Right renal pelvis (tissue), 4 donors: ENCODE measurements around the gene SORD. TPM values are rescaled to one million over a fixed set of nuclear protein-coding genes. Genes with fewer than 3 reads are reported as not detected.
"Not testable (repeated sequence)": the region's sequence is repeated elsewhere in the genome, so short reads cannot be mapped to it uniquely, and the experiment has no call there.

Source experiments
- DNase-seq, 4 donors: peaks; one replicate each; pipeline ENCODE4 v3.0.0-alpha.2; 2013; ENCODE audit warnings: low read depth in 4 of 4, low spot score in 3 of 4, missing footprints in 1 of 4
- polyA plus RNA-seq, 4 donors: library from polyadenylated mRNA; unstranded; fragments of 120-200 nt; gene quantifications; one replicate each; pipeline ENCODE4 v1.2.1, GENCODE V29; 2013; ENCODE audit not compliant: insufficient read length in 4 of 4

Gene SORD
- polyA plus RNA-seq, 4 donors: 22.1 to 47.5 (median 33.8) TPM

GRCh38 chr15:45093622-45094357 is 70.8 kb downstream of the SORD start:
- DNase-seq: no peak

GRCh38 chr15:45094358-45094730 is 71.3 kb downstream of the SORD start:
- no peak for DNase-seq

GRCh38 chr15:45095661-45096060 is 72.7 kb downstream of the SORD start:
- DNase-seq: no peak

- DNase-seq: no peak
Measured at GRCh38 chr15:45097466-45097865, 74.5 kb downstream of the SORD start.

- DNase-seq: no peak
Measured at GRCh38 chr15:45099549-45100165, 76.7 kb downstream of the SORD start.

GRCh38 chr15:45100884-45101625 is 78.1 kb downstream of the SORD start:
- no peak for DNase-seq

- DNase-seq: no peak
Measured at GRCh38 chr15:45101749-45102148, 78.8 kb downstream of the SORD start.

GRCh38 chr15:45102226-45102625 is 79.2 kb downstream of the SORD start:
- DNase-seq: no peak

GRCh38 chr15:45104170-45104569 is 81.2 kb downstream of the SORD start:
- not testable (repeated sequence) for DNase-seq

- DNase-seq: no peak
Measured at GRCh38 chr15:45105586-45105985, 82.6 kb downstream of the SORD start.

GRCh38 chr15:45106002-45106790 is 83.2 kb downstream of the SORD start:
- no peak for DNase-seq

- no peak for DNase-seq
Measured at GRCh38 chr15:45107941-45108630, 85.1 kb downstream of the SORD start.

GRCh38 chr15:45110256-45110820 is 87.3 kb downstream of the SORD start:
- no peak for DNase-seq

- DNase-seq: no peak
Measured at GRCh38 chr15:45111390-45112142, 88.6 kb downstream of the SORD start.

- DNase-seq: no peak
Measured at GRCh38 chr15:45112143-45112590, 89.2 kb downstream of the SORD start.

GRCh38 chr15:45112591-45113379 is 89.8 kb downstream of the SORD start:
- DNase-seq: no peak

- DNase-seq: no peak
Measured at GRCh38 chr15:45113380-45113990, 90.5 kb downstream of the SORD start.
